ENCODE measurements around the gene CCDC92. TPM values are rescaled to one million over a fixed set of nuclear protein-coding genes. Genes with fewer than 3 reads are reported as not detected.
"Not testable (repeated sequence)": the region's sequence is repeated elsewhere in the genome, so short reads cannot be mapped to it uniquely, and the experiment has no call there.

The CCDC92 gene
- total and polyA plus RNA-seq, 5 experiments from 2014 or later: 16.7 to 34.0 (median 23.3) TPM

GRCh38 chr12:123951467-123951866 is 21.2 kb downstream of the CCDC92 start:
- POLR2A ChIA-PET: no interaction called here
- Mint-ChIP-seq H3K27ac (peak overlapping the region in 2 of 10 donors; percentile 8 to 38), H3K36me3 (peaks cover 0 to 7% (median 0%) of the 10 kb centered on the region in 3 donors), H3K4me3 (no peak overlapping the region), H3K27me3 (no peaks in the 10 kb centered on the region), H3K4me1 (peaks cover 0 to 7% (median 4%) of the 10 kb centered on the region in 4 donors), H3K9me3 (no peaks in the 10 kb centered on the region)
- ATAC-seq (no peak), DNase-seq (no peak)

- peaks cover 0 to 12% (median 5%) of the 10 kb centered on the region in 4 donors for H3K4me1 Mint-ChIP-seq
- H3K9me3 Mint-ChIP-seq: no peaks in the 10 kb centered on the region
- POLR2A ChIA-PET: no interaction called here
- ATAC-seq: no peak
- no peak for DNase-seq
- no peaks in the 10 kb centered on the region for H3K27me3 Mint-ChIP-seq
- H3K4me3 Mint-ChIP-seq: no peak overlapping the region
- H3K27ac Mint-ChIP-seq: peak overlapping the region in 1 of 10 donors; percentile 8
- H3K36me3 Mint-ChIP-seq: peaks cover 0 to 8% (median 0%) of the 10 kb centered on the region in 3 donors
Observed at GRCh38 chr12:123950476-123951349, 21.9 kb downstream of the CCDC92 start.

GRCh38 chr12:123949770-123950165 is 22.9 kb downstream of the CCDC92 start:
- Mint-ChIP-seq H3K27ac (peak overlapping the region in 3 of 10 donors; percentile 1 to 37 (median 18)), H3K4me3 (no peak overlapping the region), H3K4me1 (peaks cover 0 to 12% (median 6%) of the 10 kb centered on the region in 4 donors), H3K36me3 (peaks cover 0 to 12% (median 0%) of the 10 kb centered on the region in 3 donors), H3K27me3 (no peaks in the 10 kb centered on the region), H3K9me3 (no peaks in the 10 kb centered on the region)
- DNase-seq (no peak), ATAC-seq (no peak)
- POLR2A ChIA-PET: no interaction called here

GRCh38 chr12:123948796-123949769 is 23.5 kb downstream of the CCDC92 start:
- no peak for DNase-seq
- Mint-ChIP-seq H3K27ac (peak overlapping the region in 1 of 10 donors; percentile 37), H3K27me3 (no peaks in the 10 kb centered on the region), H3K4me1 (peaks cover 0 to 12% (median 6%) of the 10 kb centered on the region in 4 donors), H3K4me3 (no peak overlapping the region), H3K9me3 (no peaks in the 10 kb centered on the region), H3K36me3 (peaks cover 0 to 17% (median 4%) of the 10 kb centered on the region in 3 donors)
- POLR2A ChIA-PET: no interaction called here
- no peak for ATAC-seq

GRCh38 chr12:123948401-123948795 is 24.2 kb downstream of the CCDC92 start:
- Mint-ChIP-seq H3K4me3 (no peak overlapping the region), H3K36me3 (peaks cover 0 to 17% (median 4%) of the 10 kb centered on the region in 3 donors), H3K9me3 (no peaks in the 10 kb centered on the region), H3K27ac (no peak overlapping the region), H3K27me3 (no peaks in the 10 kb centered on the region), H3K4me1 (peaks cover 0 to 12% (median 6%) of the 10 kb centered on the region in 4 donors)
- DNase-seq (no peak), ATAC-seq (no peak)
- POLR2A ChIA-PET: no interaction called here

GRCh38 chr12:123947531-123947930 is 25.1 kb downstream of the CCDC92 start:
- ATAC-seq, H3K9me3 Mint-ChIP-seq, H3K4me3 Mint-ChIP-seq, H3K27me3 Mint-ChIP-seq, POLR2A ChIA-PET, DNase-seq: not testable (repeated sequence)
- H3K4me1 Mint-ChIP-seq: peaks cover 0 to 12% (median 6%) of the 10 kb centered on the region in 4 donors
- peaks cover 4 to 22% (median 8%) of the 10 kb centered on the region in 3 donors for H3K36me3 Mint-ChIP-seq
- peak overlapping the region in 1 of 10 donors; percentile 57 for H3K27ac Mint-ChIP-seq

GRCh38 chr12:123946516-123947505 is 25.8 kb downstream of the CCDC92 start:
- H3K27me3 Mint-ChIP-seq, H3K9me3 Mint-ChIP-seq, POLR2A ChIA-PET, H3K4me3 Mint-ChIP-seq, DNase-seq, ATAC-seq: not testable (repeated sequence)
- peaks cover 0 to 12% (median 6%) of the 10 kb centered on the region in 4 donors for H3K4me1 Mint-ChIP-seq
- H3K36me3 Mint-ChIP-seq: peaks cover 11 to 29% (median 16%) of the 10 kb centered on the region in 3 donors
- peak overlapping the region in 2 of 10 donors; percentile 60 to 83 for H3K27ac Mint-ChIP-seq

- H3K4me3 Mint-ChIP-seq: no peak overlapping the region
Observed at GRCh38 chr12:123946152-123946515, 26.5 kb downstream of the CCDC92 start.

GRCh38 chr12:123945287-123946151 is 27.1 kb downstream of the CCDC92 start:
- Mint-ChIP-seq H3K27me3 (no peaks in the 10 kb centered on the region), H3K4me3 (no peak overlapping the region), H3K36me3 (peaks cover 14 to 35% (median 23%) of the 10 kb centered on the region in 3 donors), H3K9me3 (peaks cover 0 to 3% (median 0%) of the 10 kb centered on the region in 9 donors), H3K4me1 (peaks cover 0 to 10% (median 2%) of the 10 kb centered on the region in 4 donors), H3K27ac (peak overlapping the region in 4 of 10 donors; percentile 8 to 83 (median 31))
- DNase-seq (no peak), ATAC-seq (no peak)
- POLR2A ChIA-PET: no interaction called here

More at GRCh38 chr12:123946152-123946515, 26.5 kb downstream of the CCDC92 start:
- Mint-ChIP-seq H3K27me3 (no peaks in the 10 kb centered on the region), H3K4me1 (peaks cover 0 to 10% (median 5%) of the 10 kb centered on the region in 4 donors), H3K9me3 (peaks cover 0 to 3% (median 0%) of the 10 kb centered on the region in 9 donors), H3K27ac (peak overlapping the region in 3 of 10 donors; percentile 31 to 83 (median 60)), H3K36me3 (peaks cover 14 to 35% (median 22%) of the 10 kb centered on the region in 3 donors)
- DNase-seq (no peak), ATAC-seq (no peak)
- POLR2A ChIA-PET: no interaction called here

- no peak for DNase-seq
- peak overlapping the region in 1 of 10 donors; percentile 50 for H3K4me3 Mint-ChIP-seq
- ATAC-seq: no peak
- no peaks in the 10 kb centered on the region for H3K27me3 Mint-ChIP-seq
- peak overlapping the region in 1 of 10 donors; percentile 69 for H3K27ac Mint-ChIP-seq
- H3K9me3 Mint-ChIP-seq: peaks cover 0 to 3% (median 0%) of the 10 kb centered on the region in 9 donors
- POLR2A ChIA-PET: interaction anchor here (0.6 kb wide), 1 partner anchor 1840 kb away, joined by 3 read pairs; no protein-coding TSS in a partner anchor
- peaks cover 0 to 10% (median 4%) of the 10 kb centered on the region in 4 donors for H3K4me1 Mint-ChIP-seq
- peaks cover 14 to 36% (median 24%) of the 10 kb centered on the region in 3 donors for H3K36me3 Mint-ChIP-seq
Observed at GRCh38 chr12:123944696-123945095, 27.9 kb downstream of the CCDC92 start.

GRCh38 chr12:123943816-123944215 is 28.8 kb downstream of the CCDC92 start:
- no peak overlapping the region for H3K27ac Mint-ChIP-seq
- DNase-seq (no peak), ATAC-seq (no peak)
- peaks cover 0 to 3% (median 0%) of the 10 kb centered on the region in 9 donors for H3K9me3 Mint-ChIP-seq
- peaks cover 5 to 11% (median 10%) of the 10 kb centered on the region in 4 donors for H3K4me1 Mint-ChIP-seq
- POLR2A ChIA-PET: no interaction called here
- no peaks in the 10 kb centered on the region for H3K27me3 Mint-ChIP-seq
- peaks cover 14 to 36% (median 24%) of the 10 kb centered on the region in 3 donors for H3K36me3 Mint-ChIP-seq
- no peak overlapping the region for H3K4me3 Mint-ChIP-seq
